Stomach (tissue), 9 donors: ENCODE measurements around the gene NT5C. TPM values are rescaled to one million over a fixed set of nuclear protein-coding genes. Genes with fewer than 3 reads are reported as not detected.
A peak's percentile ranks its signal among the peaks of the same experiment; 100 is the strongest.

Experiments used
- DNase-seq, 2 donors: peaks; one replicate each; pipeline versions ENCODE4 v3.0.0 to v3.0.0-alpha.2; 2013 to 2019
- H3K27ac ChIP-seq, 5 donors: fragments of 200-600 bp in 4 of 5; sonication (generic) in 4 of 5; one replicate each; pipeline ENCODE4 v1.5.1; 2013 to 2019; ENCODE audit warnings: mild to moderate bottlenecking in 1 of 5, moderate library complexity in 1 of 5
- H3K27me3 ChIP-seq, 3 donors: fragments of 200-600 bp; sonication (generic); one replicate each; pipeline ENCODE4 v1.5.1; 2017 to 2019; ENCODE audit warnings: mixed run types in 1 of 3
- H3K36me3 ChIP-seq, 4 donors: fragments of 200-600 bp; sonication (generic); 1 replicate in 3 of 4; 2 replicates in 1 of 4; pipeline ENCODE4 v1.5.1; 2016 to 2019
- H3K4me1 ChIP-seq, 4 donors: fragments of 200-600 bp; sonication (generic); one replicate each; pipeline ENCODE4 v1.5.1; 2016 to 2019
- H3K4me3 ChIP-seq, 4 donors: fragments of 200-600 bp; sonication (generic) in 3 of 4; one replicate each; pipeline ENCODE4 v1.5.1; 2016 to 2019; ENCODE audit warnings: mild to moderate bottlenecking in 1 of 4
- H3K9me3 ChIP-seq, 4 donors: fragments of 200-600 bp; sonication (generic); one replicate each; pipeline ENCODE4 v1.5.1; 2016 to 2019
- CTCF ChIP-seq, 7 experiments: fragments of 450-650 bp in 4 of 7; fragments of 200-600 bp in 3 of 7; sonication (generic) in 3 of 7; IDR thresholded peaks; one replicate each; pipeline ENCODE4 v1.5.1; 2016 to 2019; ENCODE audit warnings: antibody characterized with exemption in 7 of 7, control low read depth in 2 of 7, mild to moderate bottlenecking in 1 of 7
- EP300 ChIP-seq: sonication (generic); formaldehyde crosslinking; IDR thresholded peaks from one replicate; pipeline ENCODE4 v1.6.1; 2017; ENCODE audit warnings: antibody characterized with exemption
- POLR2A ChIP-seq, 4 donors: fragments of 450-650 bp; IDR thresholded peaks; one replicate each; pipeline ENCODE4 v1.6.1; 2016; ENCODE audit warnings: antibody characterized with exemption in 4 of 4, control low read depth in 2 of 4, mild to moderate bottlenecking in 1 of 4, moderate library complexity in 1 of 4
- POLR2AphosphoS5 ChIP-seq, 3 donors: sonication (generic); formaldehyde crosslinking; IDR thresholded peaks; one replicate each; pipeline ENCODE4 v1.6.1; 2016; ENCODE audit warnings: antibody characterized with exemption in 3 of 3
- WGBS, 5 donors: extraction: QIAGEN DNeasy Blood & Tissue Kit in 3 of 5; methylation state at CpG; one replicate each; pipeline versions ENCODE4 v1.1.5 to v1.1.7; 2013 to 2018; 5-methylcytosine and 5-hydroxymethylcytosine counted together
- intact Hi-C: fragments of 100-400 bp; cut with DNase I; formaldehyde crosslinking; loops from one replicate; pipeline ENCODE4 v1.15.1; 2023; ENCODE audit warnings: low total_unique reads
- polyA plus RNA-seq, 3 donors: library from polyadenylated mRNA; stranded (reverse); fragments of 200-250 nt; gene quantifications; one replicate each; pipeline ENCODE4 v1.2.3, GENCODE V29; 2013
- total RNA-seq, 5 donors: library from RNA; depleted of rRNA; stranded (reverse); fragments of >200 nt; gene quantifications; one replicate each; pipeline versions ENCODE4 v1.1.0 to v1.2.3, GENCODE V29; 2014 to 2016
- donor health status: healthy with polysubstance abuse.
- donor health status: Bipolar disorder and iron deficiency.
- donor health status: healthy.

Gene NT5C
- total and polyA plus RNA-seq, 8 donors: 24.1 to 472 (median 119) TPM

GRCh38 chr17:75124041-75124818 lies 7.3 kb downstream of the NT5C start:
- Histone ChIP-seq H3K4me1 (peaks cover 12 to 48% (median 28%) of the 10 kb centered on the region in 4 donors), H3K9me3 (no peaks in the 10 kb centered on the region), H3K36me3 (peaks cover 0 to 28% (median 23%) of the 10 kb centered on the region in 4 donors), H3K27me3 (no peaks in the 10 kb centered on the region), H3K4me3 (no peak overlapping the region), H3K27ac (peak overlapping the region; percentile 54 to 87 (median 77))
- DNase-seq: peak; percentile 88 to 95
- 36 to 46% (median 41%) methylated on average over 17 to 19 of the region's 19 CpGs for WGBS, 5 donors
- intact Hi-C loops: no loop called here
- peak in 2 of 3 donors; percentile 79 to 87 for TF ChIP-seq POLR2AphosphoS5 (IDR thresholded peaks at IDR 0.05)
- no peak for TF ChIP-seq CTCF (IDR thresholded peaks at IDR 0.05)
- peak in 1 of 4 donors; percentile 12 for TF ChIP-seq POLR2A (IDR thresholded peaks at IDR 0.05)
- TF ChIP-seq EP300: no peak

GRCh38 chr17:75118307-75118706 lies 13.2 kb downstream of the NT5C start:
- 91 to 95% (median 94%) methylated on average over 13 to 14 of the region's 14 CpGs for WGBS, 5 donors

GRCh38 chr17:75116737-75117136 lies 14.8 kb downstream of the NT5C start:
- H3K9me3 ChIP-seq: no peaks in the 10 kb centered on the region
- H3K4me1 ChIP-seq: peaks cover 14 to 57% (median 33%) of the 10 kb centered on the region in 4 donors
- intact Hi-C loops: loop anchor here (10.0 kb wide), 1 partner anchor 58 kb away; no protein-coding TSS in a partner anchor
- H3K4me3 ChIP-seq: no peak overlapping the region
- peak in 1 of 2 donors; percentile 50 for DNase-seq
- H3K27me3 ChIP-seq: no peaks in the 10 kb centered on the region
- TF ChIP-seq EP300: no peak
- TF ChIP-seq CTCF (IDR thresholded peaks at IDR 0.05): no peak
- no peak for TF ChIP-seq POLR2A (IDR thresholded peaks at IDR 0.05)
- TF ChIP-seq POLR2AphosphoS5 (IDR thresholded peaks at IDR 0.05): no peak
- WGBS, 5 donors: 71 to 82% (median 79%) methylated on average over 9 of the region's 9 CpGs
- H3K36me3 ChIP-seq: peaks cover 0 to 37% (median 22%) of the 10 kb centered on the region in 4 donors
- H3K27ac ChIP-seq: peak overlapping the region in 1 of 5 donors; percentile 21

More at GRCh38 chr17:75118307-75118706, 13.2 kb downstream of the NT5C start:
- intact Hi-C loops: loop anchor here (10.0 kb wide), 1 partner anchor 56 kb away; no protein-coding TSS in a partner anchor
- Histone ChIP-seq H3K9me3 (no peaks in the 10 kb centered on the region), H3K4me3 (no peak overlapping the region), H3K36me3 (peaks cover 0 to 37% (median 20%) of the 10 kb centered on the region in 4 donors), H3K27me3 (no peaks in the 10 kb centered on the region), H3K4me1 (peaks cover 14 to 58% (median 30%) of the 10 kb centered on the region in 4 donors), H3K27ac (peak overlapping the region in 1 of 5 donors; percentile 47)
- TF ChIP-seq POLR2A (IDR thresholded peaks at IDR 0.05): no peak
- TF ChIP-seq EP300: no peak
- TF ChIP-seq CTCF (IDR thresholded peaks at IDR 0.05): no peak
- no peak for TF ChIP-seq POLR2AphosphoS5 (IDR thresholded peaks at IDR 0.05)
- no peak for DNase-seq

GRCh38 chr17:75115555-75115954 lies 16.0 kb downstream of the NT5C start:
- Histone ChIP-seq H3K9me3 (no peaks in the 10 kb centered on the region), H3K36me3 (peaks cover 0 to 29% (median 12%) of the 10 kb centered on the region in 4 donors), H3K4me3 (no peak overlapping the region), H3K27ac (peak overlapping the region in 2 of 5 donors; percentile 89 to 91), H3K27me3 (no peaks in the 10 kb centered on the region), H3K4me1 (peaks cover 21 to 69% (median 45%) of the 10 kb centered on the region in 4 donors)
- no peak for DNase-seq
- intact Hi-C loops: loop anchor here (10.0 kb wide), 1 partner anchor 59 kb away; no protein-coding TSS in a partner anchor
- TF ChIP-seq CTCF (IDR thresholded peaks at IDR 0.05): no peak
- no peak for TF ChIP-seq EP300
- no peak for TF ChIP-seq POLR2A (IDR thresholded peaks at IDR 0.05)
- no peak for TF ChIP-seq POLR2AphosphoS5 (IDR thresholded peaks at IDR 0.05)
